IMR-90 (cell line): ENCODE data around the gene IFNG. TPM values are rescaled to one million over a fixed set of nuclear protein-coding genes. Genes with fewer than 3 reads are reported as not detected.

Experiments used
- ATAC-seq: fragments of 200-7000 bp; cut with Tn5 transposase; 2 replicates; pipeline ENCODE4 v1.9.1; 2020; ENCODE audit warnings: low read depth, mild to moderate bottlenecking, moderate library complexity
- BruUV-seq: library from RNA; stranded (reverse); fragments of 400-500 nt; replicated peaks from 2 replicates; lab custom pipeline; 2021; lab: Mats Ljungman, UMichigan
- CTCF ChIA-PET: fragments of 300-600 bp; formaldehyde crosslinking; extraction: SDS; loops from one replicate; lab custom pipeline; 2021; ENCODE audit warnings: antibody characterized with exemption; lab: Yijun Ruan, JAX
- POLR2A ChIA-PET: fragments of 300-600 bp; sonication (Branson Sonifier 250); formaldehyde crosslinking; loops from one replicate; lab custom pipeline; 2022; ENCODE audit warnings: antibody characterized with exemption; ENCODE audit not compliant: unreplicated experiment; lab: Charles Lee
- DNase-seq: peaks from one replicate; pipeline ENCODE4 v3.0.0; 2013
- H2AFZ ChIP-seq: replicated peaks from 2 replicates; pipeline ENCODE3; 2013; ENCODE audit warnings: low read length, mild to moderate bottlenecking; ENCODE audit not compliant: poor library complexity
- H2AK5ac ChIP-seq: 2 replicates; pipeline ENCODE4 v1.6.1; 2013; ENCODE audit warnings: low read depth, low read length, inconsistent platforms
- H2AK9ac ChIP-seq: replicated peaks from 2 replicates; pipeline ENCODE3; 2013; ENCODE audit warnings: mild to moderate bottlenecking, low read depth, low read length, moderate library complexity; ENCODE audit not compliant: poor library complexity
- H2BK120ac ChIP-seq: 2 replicates; pipeline ENCODE4 v1.6.1; 2013; ENCODE audit warnings: low read depth, low read length, inconsistent platforms
- H2BK15ac ChIP-seq: 3 replicates; pipeline ENCODE4 v1.6.1; 2013; ENCODE audit warnings: low read depth, low read length, inconsistent platforms
- H2BK20ac ChIP-seq: 2 replicates; pipeline ENCODE4 v1.6.1; 2013; ENCODE audit warnings: low read depth, mild to moderate bottlenecking, inconsistent platforms, low read length, moderate library complexity
- H2BK5ac ChIP-seq: 2 replicates; pipeline ENCODE4 v1.6.1; 2013; ENCODE audit warnings: mild to moderate bottlenecking, low read depth, low read length, inconsistent platforms; ENCODE audit not compliant: poor library complexity, severe bottlenecking
- H3K14ac ChIP-seq: replicated peaks from 2 replicates; pipeline ENCODE4 v1.6.1; 2013; ENCODE audit warnings: low read depth, low read length, inconsistent platforms
- H3K18ac ChIP-seq: 2 replicates; pipeline ENCODE4 v1.6.1; 2013; ENCODE audit warnings: low read depth, low read length, control low read depth
- H3K23ac ChIP-seq: 2 replicates; pipeline ENCODE4 v1.6.1; 2013; ENCODE audit warnings: low read depth, low read length, inconsistent platforms
- H3K27ac ChIP-seq: 2 replicates; pipeline ENCODE4 v1.5.1; 2013; ENCODE audit warnings: mild to moderate bottlenecking, control low read depth, low read length; ENCODE audit not compliant: insufficient read depth
- H3K27me3 ChIP-seq: 2 replicates; pipeline ENCODE4 v1.6.1; 2013; ENCODE audit warnings: low read length; ENCODE audit not compliant: control insufficient read depth, insufficient read depth
- H3K36me3 ChIP-seq: 2 replicates; pipeline ENCODE4 v1.6.1; 2013; ENCODE audit warnings: low read length, mixed read lengths; ENCODE audit not compliant: control insufficient read depth, insufficient read depth
- H3K4ac ChIP-seq: 2 replicates; pipeline ENCODE4 v1.6.1; 2013; ENCODE audit warnings: low read depth, low read length, inconsistent platforms
- H3K4me1 ChIP-seq: 2 replicates; pipeline ENCODE4 v1.6.1; 2013; ENCODE audit warnings: low read length, mixed read lengths; ENCODE audit not compliant: control insufficient read depth, insufficient read depth
- H3K4me2 ChIP-seq: 2 replicates; pipeline ENCODE4 v1.6.1; 2013; ENCODE audit warnings: low read depth, mild to moderate bottlenecking, control low read depth, low read length, moderate library complexity
- H3K4me3 ChIP-seq: 2 replicates; pipeline ENCODE4 v1.5.1; 2013; ENCODE audit warnings: low read depth, mild to moderate bottlenecking, control low read depth, low read length, moderate library complexity; ENCODE audit not compliant: insufficient read depth
- H3K56ac ChIP-seq: 2 replicates; pipeline ENCODE4 v1.6.1; 2013; ENCODE audit warnings: low read length, inconsistent platforms; ENCODE audit not compliant: insufficient read depth; ENCODE audit errors: extremely low read depth
- H3K79me1 ChIP-seq, 2 experiments: 2 replicates each; pipeline ENCODE4 v1.6.1; 2013; ENCODE audit warnings: low read length in 2 of 2, inconsistent platforms in 1 of 2, low read depth in 1 of 2
- H3K9ac ChIP-seq: 2 replicates; pipeline ENCODE4 v1.6.1; 2013; ENCODE audit warnings: low read depth, low read length, control low read depth
- H3K9me1 ChIP-seq: 2 replicates; pipeline ENCODE4 v1.6.1; 2013; ENCODE audit warnings: low read length, inconsistent platforms; ENCODE audit not compliant: insufficient read depth
- H3K9me3 ChIP-seq: 2 replicates; pipeline ENCODE4 v1.6.1; 2013; ENCODE audit warnings: low read length; ENCODE audit not compliant: control insufficient read depth, insufficient read depth
- H4K20me1 ChIP-seq: 2 replicates; pipeline ENCODE4 v1.6.1; 2013; ENCODE audit warnings: low read length, inconsistent platforms; ENCODE audit not compliant: insufficient read depth
- H4K5ac ChIP-seq: 2 replicates; pipeline ENCODE4 v1.6.1; 2013; ENCODE audit warnings: mild to moderate bottlenecking, low read depth, low read length, control low read depth
- H4K8ac ChIP-seq, 2 experiments: 2 replicates each; pipeline ENCODE4 v1.6.1; 2013; ENCODE audit warnings: low read depth in 2 of 2, low read length in 2 of 2, control low read depth in 1 of 2, inconsistent platforms in 1 of 2
- H4K91ac ChIP-seq: 2 replicates; pipeline ENCODE4 v1.6.1; 2013; ENCODE audit warnings: low read depth, low read length, inconsistent platforms; ENCODE audit not compliant: insufficient read depth
- CEBPB ChIP-seq: IDR thresholded peaks from 2 replicates; pipeline ENCODE4 v1.6.1; 2012; ENCODE audit warnings: low read depth, low read length, improper control_type of control experiment
- CHD1 ChIP-seq: IDR thresholded peaks from 2 replicates; pipeline ENCODE4 v1.6.1; 2012; ENCODE audit warnings: low read depth, low read length, improper control_type of control experiment
- MAZ ChIP-seq: IDR thresholded peaks from 2 replicates; pipeline ENCODE4 v1.6.1; 2012; ENCODE audit warnings: low read depth, mild to moderate bottlenecking, low read length, improper control_type of control experiment, moderate library complexity, borderline replicate concordance
- MXI1 ChIP-seq: IDR thresholded peaks from 2 replicates; pipeline ENCODE4 v1.6.1; 2012; ENCODE audit warnings: low read depth, mild to moderate bottlenecking, low read length, moderate library complexity, borderline replicate concordance
- NFE2L2 ChIP-seq: fragments of 150-350 bp; IDR thresholded peaks from 2 replicates; pipeline ENCODE4 v1.6.1; 2016; ENCODE audit warnings: low read depth, mild to moderate bottlenecking, low read length
- POLR2A ChIP-seq: IDR thresholded peaks from 2 replicates; pipeline ENCODE4 v1.6.1; 2012; ENCODE audit warnings: mild to moderate bottlenecking, low read depth, low read length
- RAD21 ChIP-seq: IDR thresholded peaks from 2 replicates; pipeline ENCODE4 v1.6.1; 2012; ENCODE audit warnings: low read length, improper control_type of control experiment
- RCOR1 ChIP-seq: IDR thresholded peaks from 2 replicates; pipeline ENCODE4 v1.6.1; 2012; ENCODE audit warnings: mild to moderate bottlenecking, low read length, improper control_type of control experiment; ENCODE audit not compliant: insufficient replicate concordance
- RFX5 ChIP-seq: IDR thresholded peaks from 2 replicates; pipeline ENCODE4 v1.8.0; 2012; ENCODE audit warnings: low read depth, mild to moderate bottlenecking, low read length, moderate library complexity
- SMC3 ChIP-seq: fragments of 150-350 bp; IDR thresholded peaks from 2 replicates; pipeline ENCODE4 v1.6.1; 2016; ENCODE audit warnings: low read depth, mild to moderate bottlenecking, antibody characterized with exemption, low read length, moderate library complexity
- WGBS, 2 experiments: methylation state at CpG; one replicate each; pipeline versions ENCODE4 v1.1.5 to v1.1.7; 2013; ENCODE audit warnings: missing lambda C conversion rate in 2 of 2; ENCODE audit not compliant: insufficient read length in 1 of 2; ENCODE audit errors: extremely low coverage in 2 of 2; 5-methylcytosine and 5-hydroxymethylcytosine counted together
- dilution Hi-C: fragments of 300-500 bp; cut with HindIII; formaldehyde crosslinking; loops from one replicate; pipeline ENCODE4 v1.14.3; 2018; ENCODE audit warnings: low sequenced_read_pairs; ENCODE audit not compliant: unreplicated experiment
- in situ Hi-C: fragments of 300-500 bp; cut with MboI; formaldehyde crosslinking; loops from 3 replicates; pipeline ENCODE4 v1.14.3; 2019; ENCODE audit warnings: low sequenced_read_pairs, inconsistent platforms, mixed read lengths
- intact Hi-C: fragments of 100-400 bp; cut with micrococcal nuclease; formaldehyde crosslinking; loops from 2 replicates; pipeline ENCODE4 v1.10.0; 2022
- polyA plus RNA-seq, 3 experiments: library from polyadenylated mRNA; depleted of rRNA; stranded (reverse); fragments of >200 nt; gene quantifications; 2 replicates each; pipeline ENCODE4 v1.2.3, GENCODE V29; 2012; ENCODE audit warnings: low replicate concordance in 1 of 3
- total RNA-seq: library from RNA; depleted of rRNA; stranded (reverse); fragments of >200 nt; gene quantifications from 2 replicates; pipeline ENCODE4 v1.2.3, GENCODE V29; 2012
- TF ChIP-seq, protein P1 (sequence below): conservative IDR thresholded peaks from 2 replicates; pipeline ENCODE4 v1.5.1; 2012; ENCODE audit warnings: mild to moderate bottlenecking, low read depth, low read length, improper control_type of control experiment
- TF ChIP-seq, protein P2 (sequence below): fragments of 150-350 bp; IDR thresholded peaks from 2 replicates; pipeline ENCODE4 v1.6.1; 2017; ENCODE audit warnings: mild to moderate bottlenecking, antibody characterized with exemption, low read length, low read depth
- TF ChIP-seq, protein P3 (sequence below): fragments of 150-350 bp; IDR thresholded peaks from 2 replicates; pipeline ENCODE4 v1.6.1; 2016; ENCODE audit warnings: low read depth, mild to moderate bottlenecking, low read length, moderate library complexity, borderline replicate concordance

The IFNG gene
- total and polyA plus RNA-seq, 2 of the 4 experiments (the other 2 are of a cell fraction): not detected

DNA sequence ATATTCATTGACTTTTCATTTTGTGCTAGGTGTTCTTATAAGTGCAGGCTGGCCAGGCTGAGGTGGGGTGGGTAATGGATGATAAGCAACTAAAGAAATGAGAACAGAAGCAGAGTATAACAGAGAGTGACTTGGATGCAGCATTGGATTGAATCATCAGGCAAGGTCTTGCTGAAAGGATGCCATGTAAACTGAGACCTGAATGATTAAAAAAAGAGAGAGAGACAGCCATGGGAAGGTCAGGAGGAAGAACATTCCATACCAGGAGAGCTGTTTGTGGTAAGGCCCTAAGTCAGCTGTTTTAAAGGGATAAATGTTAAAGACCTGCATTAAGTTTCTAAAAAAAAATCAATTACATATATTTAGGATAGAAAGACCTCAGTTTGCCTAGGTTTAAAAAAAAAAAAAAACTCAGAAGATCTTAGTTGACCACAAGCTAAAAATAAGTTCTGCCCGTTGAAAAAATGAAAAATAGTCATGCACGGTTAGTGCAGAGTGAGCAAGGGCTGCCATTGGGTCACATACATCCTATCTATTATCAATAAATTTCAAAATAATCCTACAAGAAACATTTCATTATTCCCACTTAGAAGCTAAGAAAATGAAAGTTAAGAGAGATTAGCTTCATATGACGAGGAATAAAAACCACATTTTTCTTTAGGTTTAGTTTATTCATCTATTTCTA, 37.2 kb downstream of the IFNG start:
- H2BK120ac ChIP-seq: no peak overlapping the region
- no peak overlapping the region for H3K56ac ChIP-seq
- no peaks in the 10 kb centered on the region for H3K36me3 ChIP-seq
- H4K5ac ChIP-seq: no peak overlapping the region
- TF ChIP-seq RAD21 (no peak), POLR2A (no peak), SMC3 (no peak), MXI1 (no peak), RCOR1 (no peak), NFE2L2 (no peak), MAZ (no peak), CHD1 (no peak), RFX5 (no peak), CEBPB (no peak)
- TF ChIP-seq, protein P1, sequence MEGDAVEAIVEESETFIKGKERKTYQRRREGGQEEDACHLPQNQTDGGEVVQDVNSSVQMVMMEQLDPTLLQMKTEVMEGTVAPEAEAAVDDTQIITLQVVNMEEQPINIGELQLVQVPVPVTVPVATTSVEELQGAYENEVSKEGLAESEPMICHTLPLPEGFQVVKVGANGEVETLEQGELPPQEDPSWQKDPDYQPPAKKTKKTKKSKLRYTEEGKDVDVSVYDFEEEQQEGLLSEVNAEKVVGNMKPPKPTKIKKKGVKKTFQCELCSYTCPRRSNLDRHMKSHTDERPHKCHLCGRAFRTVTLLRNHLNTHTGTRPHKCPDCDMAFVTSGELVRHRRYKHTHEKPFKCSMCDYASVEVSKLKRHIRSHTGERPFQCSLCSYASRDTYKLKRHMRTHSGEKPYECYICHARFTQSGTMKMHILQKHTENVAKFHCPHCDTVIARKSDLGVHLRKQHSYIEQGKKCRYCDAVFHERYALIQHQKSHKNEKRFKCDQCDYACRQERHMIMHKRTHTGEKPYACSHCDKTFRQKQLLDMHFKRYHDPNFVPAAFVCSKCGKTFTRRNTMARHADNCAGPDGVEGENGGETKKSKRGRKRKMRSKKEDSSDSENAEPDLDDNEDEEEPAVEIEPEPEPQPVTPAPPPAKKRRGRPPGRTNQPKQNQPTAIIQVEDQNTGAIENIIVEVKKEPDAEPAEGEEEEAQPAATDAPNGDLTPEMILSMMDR: no peak
- TF ChIP-seq, protein P2, sequence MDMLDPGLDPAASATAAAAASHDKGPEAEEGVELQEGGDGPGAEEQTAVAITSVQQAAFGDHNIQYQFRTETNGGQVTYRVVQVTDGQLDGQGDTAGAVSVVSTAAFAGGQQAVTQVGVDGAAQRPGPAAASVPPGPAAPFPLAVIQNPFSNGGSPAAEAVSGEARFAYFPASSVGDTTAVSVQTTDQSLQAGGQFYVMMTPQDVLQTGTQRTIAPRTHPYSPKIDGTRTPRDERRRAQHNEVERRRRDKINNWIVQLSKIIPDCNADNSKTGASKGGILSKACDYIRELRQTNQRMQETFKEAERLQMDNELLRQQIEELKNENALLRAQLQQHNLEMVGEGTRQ: no peak
- TF ChIP-seq, protein P3, sequence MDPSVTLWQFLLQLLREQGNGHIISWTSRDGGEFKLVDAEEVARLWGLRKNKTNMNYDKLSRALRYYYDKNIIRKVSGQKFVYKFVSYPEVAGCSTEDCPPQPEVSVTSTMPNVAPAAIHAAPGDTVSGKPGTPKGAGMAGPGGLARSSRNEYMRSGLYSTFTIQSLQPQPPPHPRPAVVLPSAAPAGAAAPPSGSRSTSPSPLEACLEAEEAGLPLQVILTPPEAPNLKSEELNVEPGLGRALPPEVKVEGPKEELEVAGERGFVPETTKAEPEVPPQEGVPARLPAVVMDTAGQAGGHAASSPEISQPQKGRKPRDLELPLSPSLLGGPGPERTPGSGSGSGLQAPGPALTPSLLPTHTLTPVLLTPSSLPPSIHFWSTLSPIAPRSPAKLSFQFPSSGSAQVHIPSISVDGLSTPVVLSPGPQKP: no peak
- H3K4me1 ChIP-seq: no peaks in the 10 kb centered on the region
- no peak overlapping the region for H2AK5ac ChIP-seq
- H2BK15ac ChIP-seq: no peak overlapping the region
- no TSS peak for BruUV-seq
- no peak overlapping the region for H2AFZ ChIP-seq
- H3K9me3 ChIP-seq: no peaks in the 10 kb centered on the region
- H3K27ac ChIP-seq: no peak overlapping the region
- DNase-seq: no peak
- H3K4me2 ChIP-seq: no peak overlapping the region
- ChIA-PET POLR2A (no interaction called here), CTCF (interaction anchor here (0.7 to 0.8 kb wide), 3 partner anchors 8 to 966 kb away, joined by 3 to 4 read pairs (median 3); no protein-coding TSS in a partner anchor)
- H4K91ac ChIP-seq: no peak overlapping the region
- H2BK20ac ChIP-seq: no peak overlapping the region
- H3K23ac ChIP-seq: no peak overlapping the region
- H2BK5ac ChIP-seq: no peak overlapping the region
- WGBS, 2 experiments: no CpG with 5 or more reads among the region's 3 CpGs
- no peak overlapping the region for H4K8ac ChIP-seq
- dilution Hi-C loops: no loop called here
- ATAC-seq: no peak
- intact Hi-C loops: no loop called here
- no peak overlapping the region for H3K4ac ChIP-seq
- in situ Hi-C loops: no loop called here
- H3K79me1 ChIP-seq: no peaks in the 10 kb centered on the region
- H3K18ac ChIP-seq: no peak overlapping the region
- H4K20me1 ChIP-seq: no peaks in the 10 kb centered on the region
- no peak overlapping the region for H2AK9ac ChIP-seq
- H3K9me1 ChIP-seq: no peaks in the 10 kb centered on the region
- H3K14ac ChIP-seq: no peak overlapping the region
- no peaks in the 10 kb centered on the region; the same call in 1 of the 2 replicates for H3K27me3 ChIP-seq
- no peak overlapping the region for H3K4me3 ChIP-seq
- H3K9ac ChIP-seq: no peak overlapping the region
